WTC11 (cell line): ENCODE measurements around the gene PTPRN2.

Source experiments
- CTCF ChIP-seq: fragments of 200-600 bp; IDR thresholded peaks from 2 replicates; pipeline ENCODE4 v1.8.0; 2022; ENCODE audit warnings: antibody characterized with exemption
- HMGXB4 ChIP-seq: sonication (generic); formaldehyde crosslinking; IDR thresholded peaks from 2 replicates; pipeline ENCODE4 v1.8.1; 2023; ENCODE audit warnings: mild to moderate bottlenecking, moderate library complexity, missing genetic modification reagents
- NFYB ChIP-seq: sonication (generic); formaldehyde crosslinking; conservative IDR thresholded peaks from 2 replicates; pipeline ENCODE4 v1.8.0; 2022; ENCODE audit warnings: low read depth, missing genetic modification reagents
- TP53 ChIP-seq: sonication (generic); formaldehyde crosslinking; IDR thresholded peaks from 2 replicates; pipeline ENCODE4 v1.8.1; 2023; ENCODE audit warnings: mild to moderate bottlenecking, missing genetic modification reagents
- ZNF512 ChIP-seq: sonication (generic); formaldehyde crosslinking; IDR thresholded peaks from 2 replicates; pipeline ENCODE4 v1.8.1; 2022; ENCODE audit warnings: missing genetic modification reagents, borderline replicate concordance

- TF ChIP-seq TP53 (CRISPR knock-in tag): no peak
- no peak for TF ChIP-seq CTCF
- no peak for TF ChIP-seq ZNF512
- no peak for TF ChIP-seq NFYB
- TF ChIP-seq HMGXB4 (CRISPR knock-in tag): no peak
Observed at GRCh38 chr7:158512042-158512441, 75.6 kb downstream of the PTPRN2 start.
